H1 (cell line): ENCODE data around the gene NR3C1. TPM values are rescaled to one million over a fixed set of nuclear protein-coding genes. Genes with fewer than 3 reads are reported as not detected.

ENCODE experiments used
- CBX8 ChIP-seq: fragments of 300-800, 300-1000 bp; sonication (generic); IDR thresholded peaks from 2 replicates; pipeline ENCODE4 v1.7.1; 2016; ENCODE audit warnings: low read depth, low read length, borderline replicate concordance
- CHD7 ChIP-seq: fragments of 300-600 bp; sonication (generic); IDR thresholded peaks from 2 replicates; pipeline ENCODE4 v1.7.1; 2012; ENCODE audit warnings: low read length, moderate library complexity, mild to moderate bottlenecking, inconsistent platforms; ENCODE audit not compliant: insufficient replicate concordance
- CREB1 ChIP-seq: IDR thresholded peaks from 2 replicates; pipeline ENCODE4 v1.6.1; 2012; ENCODE audit warnings: inconsistent platforms
- EZH2 ChIP-seq: fragments of 200-600 bp; sonication (generic); IDR thresholded peaks from 2 replicates; pipeline ENCODE4 v1.7.1; 2012; ENCODE audit warnings: low read depth, mild to moderate bottlenecking, moderate library complexity, low read length, inconsistent platforms; ENCODE audit not compliant: severe bottlenecking
- MAFK ChIP-seq: IDR thresholded peaks from 2 replicates; pipeline ENCODE4 v1.6.1; 2012; ENCODE audit warnings: low read depth, mild to moderate bottlenecking, improper control_type of control experiment, low read length
- polyA plus RNA-seq, 7 experiments: library from polyadenylated mRNA; depleted of rRNA in 3 of 7; stranded (reverse) in 5 of 7; unstranded in 2 of 7; fragments of >200 nt in 5 of 7; fragments of 200-250 nt in 2 of 7; gene quantifications; 1 replicate in 5 of 7; 2 replicates in 1 of 7; 4 replicates in 1 of 7; pipeline versions ENCODE4 v1.2.1 to v1.2.3, GENCODE V29; 2011 to 2013; ENCODE audit warnings: missing spikeins in 2 of 7, mixed read lengths in 2 of 7
- total RNA-seq: library from RNA; stranded (reverse); fragmentation: NEBNext Ultra II Directional; extraction: Animal tissue kit (Norgen Biotek cat#: 25700); gene quantifications from 2 replicates; pipeline ENCODE4 v1.2.1, GENCODE V29; 2021
- TF ChIP-seq, protein P1 (sequence below), 3 experiments: IDR thresholded peaks; 1 replicate in 2 of 3; 2 replicates in 1 of 3; pipeline versions ENCODE4 v1.5.1 to v1.6.1; 2011; ENCODE audit warnings: low read length in 3 of 3, mild to moderate bottlenecking in 3 of 3, inconsistent platforms in 2 of 3, low read depth in 1 of 3, moderate library complexity in 1 of 3; ENCODE audit not compliant: insufficient read depth in 1 of 3; ENCODE audit errors: control extremely low read depth in 1 of 3
- TF ChIP-seq, protein P2 (sequence below): IDR thresholded peaks from 2 replicates; pipeline ENCODE4 v1.6.1; 2011; ENCODE audit warnings: low read length, improper control_type of control experiment

NR3C1 gene
- total and polyA plus RNA-seq, 2 of the 8 experiments (the other 6 are each of a cell fraction or from before 2014, with no cell fraction given), result 1.7 to 5.4 TPM

GRCh38 chr5:143359869-143360268, 43.6 kb downstream of the NR3C1 start (continued):
- TF ChIP-seq CHD7, result no peak
- TF ChIP-seq, protein P1, sequence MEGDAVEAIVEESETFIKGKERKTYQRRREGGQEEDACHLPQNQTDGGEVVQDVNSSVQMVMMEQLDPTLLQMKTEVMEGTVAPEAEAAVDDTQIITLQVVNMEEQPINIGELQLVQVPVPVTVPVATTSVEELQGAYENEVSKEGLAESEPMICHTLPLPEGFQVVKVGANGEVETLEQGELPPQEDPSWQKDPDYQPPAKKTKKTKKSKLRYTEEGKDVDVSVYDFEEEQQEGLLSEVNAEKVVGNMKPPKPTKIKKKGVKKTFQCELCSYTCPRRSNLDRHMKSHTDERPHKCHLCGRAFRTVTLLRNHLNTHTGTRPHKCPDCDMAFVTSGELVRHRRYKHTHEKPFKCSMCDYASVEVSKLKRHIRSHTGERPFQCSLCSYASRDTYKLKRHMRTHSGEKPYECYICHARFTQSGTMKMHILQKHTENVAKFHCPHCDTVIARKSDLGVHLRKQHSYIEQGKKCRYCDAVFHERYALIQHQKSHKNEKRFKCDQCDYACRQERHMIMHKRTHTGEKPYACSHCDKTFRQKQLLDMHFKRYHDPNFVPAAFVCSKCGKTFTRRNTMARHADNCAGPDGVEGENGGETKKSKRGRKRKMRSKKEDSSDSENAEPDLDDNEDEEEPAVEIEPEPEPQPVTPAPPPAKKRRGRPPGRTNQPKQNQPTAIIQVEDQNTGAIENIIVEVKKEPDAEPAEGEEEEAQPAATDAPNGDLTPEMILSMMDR (IDR thresholded peaks at IDR 0.05; ENCODE audit: control extremely low read depth in 1 of 3, insufficient read depth in 1 of 3, low read depth in 1 of 3, low read length in 3 of 3), result no peak
- no peak for TF ChIP-seq CBX8
- TF ChIP-seq, protein P2, sequence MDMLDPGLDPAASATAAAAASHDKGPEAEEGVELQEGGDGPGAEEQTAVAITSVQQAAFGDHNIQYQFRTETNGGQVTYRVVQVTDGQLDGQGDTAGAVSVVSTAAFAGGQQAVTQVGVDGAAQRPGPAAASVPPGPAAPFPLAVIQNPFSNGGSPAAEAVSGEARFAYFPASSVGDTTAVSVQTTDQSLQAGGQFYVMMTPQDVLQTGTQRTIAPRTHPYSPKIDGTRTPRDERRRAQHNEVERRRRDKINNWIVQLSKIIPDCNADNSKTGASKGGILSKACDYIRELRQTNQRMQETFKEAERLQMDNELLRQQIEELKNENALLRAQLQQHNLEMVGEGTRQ, result no peak
- no peak for TF ChIP-seq CREB1
- TF ChIP-seq MAFK, result no peak
- no peak for TF ChIP-seq EZH2
